Measurements from ENCODE around the gene ITLN2.

- TF ChIP-seq ZNF555 (tag by site-specific recombination; conservative IDR thresholded peaks at IDR 0.05) (no peak), ZNF660 (tag by site-specific recombination; IDR thresholded peaks at IDR 0.05) (no peak), CTCF (tag by site-specific recombination; IDR thresholded peaks at IDR 0.05) (no peak), TRIM28 (IDR thresholded peaks at IDR 0.05; ENCODE audit: borderline replicate concordance, low read length) (no peak), REST (tag by site-specific recombination; IDR thresholded peaks at IDR 0.05) (no peak), ZNF433 (tag by site-specific recombination; IDR thresholded peaks at IDR 0.05; ENCODE audit: low read depth) (no peak), TCF7L2 (IDR thresholded peaks at IDR 0.05; ENCODE audit: borderline replicate concordance, low read depth, low read length) (no peak), ZNF544 (tag by site-specific recombination; IDR thresholded peaks at IDR 0.05) (no peak)
Observed at GRCh38 chr1:160972939-160973338, 18.3 kb upstream of the ITLN2 start.
